Adrenal gland (tissue), 5 donors: Measurements from ENCODE around the gene STYXL2.

Source experiments
- CTCF ChIP-seq, 6 experiments: fragments of 450-650 bp in 4 of 6; fragments of 200-600 bp in 2 of 6; sonication (generic) in 1 of 6; IDR thresholded peaks; 1 replicate in 5 of 6; 2 replicates in 1 of 6; pipeline versions ENCODE4 v1.5.1 to v1.8.0; 2016 to 2021; ENCODE audit warnings: antibody characterized with exemption in 6 of 6, mild to moderate bottlenecking in 2 of 6, moderate library complexity in 1 of 6
- POLR2A ChIP-seq, 2 donors: fragments of 450-650 bp; IDR thresholded peaks; one replicate each; pipeline ENCODE4 v1.6.1; 2017; ENCODE audit warnings: antibody characterized with exemption in 2 of 2, mild to moderate bottlenecking in 2 of 2, moderate library complexity in 1 of 2
- donor health status: DM: no; HTN: no; CAD: no.

GRCh38 chr1:167122121-167122480, 28.2 kb downstream of the STYXL2 start:
- TF ChIP-seq CTCF (IDR thresholded peaks at IDR 0.05) (no peak), POLR2A (IDR thresholded peaks at IDR 0.05) (no peak)
